ENCODE results near the gene CECR2. TPM values are rescaled to one million over a fixed set of nuclear protein-coding genes. Genes with fewer than 3 reads are reported as not detected.

The CECR2 gene
- total and polyA plus RNA-seq, 2 of the 8 experiments (the other 6 are each of a cell fraction or from before 2014, with no cell fraction given), result 18.3 to 123 TPM

GRCh38 chr22:17331690-17332089, 37.6 kb upstream of the CECR2 start (continued):
- no peak for TF ChIP-seq KDM5A (IDR thresholded peaks at IDR 0.05; ENCODE audit: low read length)
- TF ChIP-seq TEAD4 (IDR thresholded peaks at IDR 0.05; ENCODE audit: low read depth, low read length), result no peak
- no peak for TF ChIP-seq CHD7 (IDR thresholded peaks at IDR 0.05; ENCODE audit: insufficient replicate concordance, low read length)
- TF ChIP-seq GTF2F1 (IDR thresholded peaks at IDR 0.05; ENCODE audit: borderline replicate concordance, low read depth, low read length), result no peak
- TF ChIP-seq HDAC6 (IDR thresholded peaks at IDR 0.05; ENCODE audit: low read depth, low read length), result no peak
